ENCODE measurements around the gene FAM3B.

- TF ChIP-seq SUZ12 (IDR thresholded peaks at IDR 0.05; ENCODE audit: extremely low read depth, insufficient read depth, insufficient read length): no peak
- TF ChIP-seq YY1 (IDR thresholded peaks at IDR 0.05; ENCODE audit: insufficient read depth, insufficient read length): no peak
Observed at GRCh38 chr21:41346758-41347157, 30.2 kb downstream of the FAM3B start.

Data from NT2/D1 (cell line).